ENCODE data around the gene CD2AP.

Gene CD2AP

GRCh38 chr6:47524136-47524845 lies 46.7 kb downstream of the CD2AP start:
- no peak overlapping the region for H2AFZ ChIP-seq (ENCODE audit: low read length)
- no peaks in the 10 kb centered on the region for H4K20me1 ChIP-seq (ENCODE audit: insufficient read depth, low read length)
- TF ChIP-seq EZH2 (optimal IDR thresholded peaks at IDR 0.05; ENCODE audit: low read depth, low read length): no peak
- no peak for TF ChIP-seq CTCF (IDR thresholded peaks at IDR 0.05; ENCODE audit: low read length)
- TF ChIP-seq EZH2phosphoT487 (IDR thresholded peaks at IDR 0.05; ENCODE audit: low read length): no peak
- H3K4me1 ChIP-seq (ENCODE audit: low read length): no peaks in the 10 kb centered on the region
- H3K79me2 ChIP-seq (ENCODE audit: low read length): peaks cover 59% of the 10 kb centered on the region
- DNase-seq: no peak
- H3K4me3 ChIP-seq (ENCODE audit: low read length): no peak overlapping the region
- H3K4me2 ChIP-seq (ENCODE audit: low read depth, low read length): no peak overlapping the region
- no peaks in the 10 kb centered on the region for H3K36me3 ChIP-seq (replicated peaks; ENCODE audit: insufficient read depth, low read length)
- no peak overlapping the region for H3K27ac ChIP-seq (ENCODE audit: low read length)
- no peak overlapping the region for H3K9ac ChIP-seq (ENCODE audit: low read length)
- H3K9me3 ChIP-seq (replicated peaks; ENCODE audit: insufficient read depth, low read length): no peaks in the 10 kb centered on the region
- no peaks in the 10 kb centered on the region for H3K9me2 ChIP-seq (replicated peaks; ENCODE audit: insufficient read depth, low read length)
- H3F3A ChIP-seq (ENCODE audit: insufficient read depth, low read length): no peaks in the 10 kb centered on the region
- no peaks in the 10 kb centered on the region for H3K27me3 ChIP-seq (replicated peaks; ENCODE audit: insufficient read depth, low read length)

- Histone ChIP-seq H3K36me3 (replicated peaks; ENCODE audit: insufficient read depth, low read length) (no peaks in the 10 kb centered on the region), H3K79me2 (ENCODE audit: low read length) (peaks cover 54% of the 10 kb centered on the region), H3F3A (ENCODE audit: insufficient read depth, low read length) (no peaks in the 10 kb centered on the region), H3K4me2 (ENCODE audit: low read depth, low read length) (no peak overlapping the region), H3K4me3 (ENCODE audit: low read length) (no peak overlapping the region), H3K9ac (ENCODE audit: low read length) (no peak overlapping the region), H3K9me3 (replicated peaks; ENCODE audit: insufficient read depth, low read length) (no peaks in the 10 kb centered on the region), H3K27me3 (replicated peaks; ENCODE audit: insufficient read depth, low read length) (no peaks in the 10 kb centered on the region), H3K27ac (ENCODE audit: low read length) (no peak overlapping the region), H3K4me1 (ENCODE audit: low read length) (no peaks in the 10 kb centered on the region), H3K9me2 (replicated peaks; ENCODE audit: insufficient read depth, low read length) (no peaks in the 10 kb centered on the region), H2AFZ (ENCODE audit: low read length) (no peak overlapping the region), H4K20me1 (ENCODE audit: insufficient read depth, low read length) (no peaks in the 10 kb centered on the region)
- no peak for TF ChIP-seq CTCF (IDR thresholded peaks at IDR 0.05; ENCODE audit: low read length)
- no peak for TF ChIP-seq EZH2phosphoT487 (IDR thresholded peaks at IDR 0.05; ENCODE audit: low read length)
- TF ChIP-seq EZH2 (optimal IDR thresholded peaks at IDR 0.05; ENCODE audit: low read depth, low read length): no peak
- no peak for DNase-seq
These were observed 47.9 kb downstream of the CD2AP start for GRCh38 chr6:47525330-47526057.

GRCh38 chr6:47527274-47527673 lies 49.7 kb downstream of the CD2AP start:
- H3K27me3 ChIP-seq (replicated peaks; ENCODE audit: insufficient read depth, low read length): no peaks in the 10 kb centered on the region
- peaks cover 58% of the 10 kb centered on the region for H3K79me2 ChIP-seq (ENCODE audit: low read length)
- no peak for TF ChIP-seq EZH2 (optimal IDR thresholded peaks at IDR 0.05; ENCODE audit: low read depth, low read length)
- TF ChIP-seq EZH2phosphoT487 (IDR thresholded peaks at IDR 0.05; ENCODE audit: low read length): no peak
- TF ChIP-seq CTCF (IDR thresholded peaks at IDR 0.05; ENCODE audit: low read length): no peak

More at GRCh38 chr6:47527274-47527673, 49.7 kb downstream of the CD2AP start:
- H3K36me3 ChIP-seq (replicated peaks; ENCODE audit: insufficient read depth, low read length): no peaks in the 10 kb centered on the region
- DNase-seq: no peak
- no peaks in the 10 kb centered on the region for H3K4me1 ChIP-seq (ENCODE audit: low read length)
- no peak overlapping the region for H3K4me3 ChIP-seq (ENCODE audit: low read length)
- no peaks in the 10 kb centered on the region for H3K9me2 ChIP-seq (replicated peaks; ENCODE audit: insufficient read depth, low read length)
- no peak overlapping the region for H3K9ac ChIP-seq (ENCODE audit: low read length)
- no peak overlapping the region for H3K27ac ChIP-seq (ENCODE audit: low read length)
- no peak overlapping the region for H2AFZ ChIP-seq (ENCODE audit: low read length)
- no peaks in the 10 kb centered on the region for H4K20me1 ChIP-seq (ENCODE audit: insufficient read depth, low read length)
- no peaks in the 10 kb centered on the region for H3F3A ChIP-seq (ENCODE audit: insufficient read depth, low read length)
- no peaks in the 10 kb centered on the region for H3K9me3 ChIP-seq (replicated peaks; ENCODE audit: insufficient read depth, low read length)
- no peak overlapping the region for H3K4me2 ChIP-seq (ENCODE audit: low read depth, low read length)
